Glutamatergic neuron (in vitro differentiated cells): ENCODE data around the gene PTPRN2. TPM values are rescaled to one million over a fixed set of nuclear protein-coding genes. Genes with fewer than 3 reads are reported as not detected.

ENCODE experiments used
- DNase-seq: peaks from one replicate; pipeline ENCODE4 v3.0.0; 2022
- H3K27ac Mint-ChIP-seq: one replicate; pipeline ENCODE4 v1.8.0; 2020; ENCODE audit warnings: mild to moderate bottlenecking, mixed read lengths, inconsistent platforms; ENCODE audit not compliant: unreplicated experiment
- H3K27me3 Mint-ChIP-seq: one replicate; pipeline ENCODE4 v1.8.0; 2020; ENCODE audit warnings: mild to moderate bottlenecking, moderate library complexity, mixed read lengths, inconsistent platforms; ENCODE audit not compliant: unreplicated experiment
- H3K36me3 Mint-ChIP-seq: one replicate; pipeline ENCODE4 v1.8.0; 2020; ENCODE audit warnings: mild to moderate bottlenecking, mixed read lengths, inconsistent platforms; ENCODE audit not compliant: unreplicated experiment
- H3K4me1 Mint-ChIP-seq: one replicate; pipeline ENCODE4 v1.8.0; 2020; ENCODE audit warnings: mild to moderate bottlenecking, low read depth, mixed read lengths, inconsistent platforms; ENCODE audit not compliant: unreplicated experiment
- H3K4me3 Mint-ChIP-seq: one replicate; pipeline ENCODE4 v1.8.0; 2020; ENCODE audit warnings: mild to moderate bottlenecking, mixed read lengths, inconsistent platforms; ENCODE audit not compliant: unreplicated experiment
- H3K9me3 Mint-ChIP-seq: one replicate; pipeline ENCODE4 v1.8.0; 2020; ENCODE audit warnings: mild to moderate bottlenecking, moderate library complexity, mixed read lengths, inconsistent platforms; ENCODE audit not compliant: unreplicated experiment
- CTCF ChIP-seq: fragments of 200-600 bp; sonication (generic); IDR thresholded peaks from one replicate; pipeline ENCODE4 v1.5.0; 2021; ENCODE audit not compliant: partially characterized antibody, unreplicated experiment
- total RNA-seq: library from RNA; stranded (reverse); fragmentation: NEBNext Ultra II Directional; extraction: Animal tissue kit (Norgen Biotek cat#: 25700); gene quantifications from one replicate; pipeline ENCODE4 v1.2.1, GENCODE V29; 2021; ENCODE audit not compliant: unreplicated experiment

The PTPRN2 gene
- total RNA-seq, 1 donor from 2014 or later, result 49.0 TPM

- no peak for TF ChIP-seq CTCF
- H3K4me3 Mint-ChIP-seq, result no peak overlapping the region
- no peak for DNase-seq
- no peaks in the 10 kb centered on the region for H3K4me1 Mint-ChIP-seq
- peaks cover 8% of the 10 kb centered on the region for H3K27me3 Mint-ChIP-seq
- H3K36me3 Mint-ChIP-seq, result peaks cover 31% of the 10 kb centered on the region
- H3K9me3 Mint-ChIP-seq, result peaks cover 18% of the 10 kb centered on the region
- H3K27ac Mint-ChIP-seq, result no peak overlapping the region
These were observed 950.2 kb downstream of the PTPRN2 start for GRCh38 chr7:157637216-157637949.

GRCh38 chr7:157635669-157636068 is 952.0 kb downstream of the PTPRN2 start:
- peaks cover 7% of the 10 kb centered on the region for H3K27me3 Mint-ChIP-seq
- peaks cover 12% of the 10 kb centered on the region for H3K9me3 Mint-ChIP-seq
- no peak overlapping the region for H3K27ac Mint-ChIP-seq
- TF ChIP-seq CTCF, result no peak
- H3K4me1 Mint-ChIP-seq, result no peaks in the 10 kb centered on the region
- peaks cover 22% of the 10 kb centered on the region for H3K36me3 Mint-ChIP-seq
- no peak for DNase-seq
- H3K4me3 Mint-ChIP-seq, result no peak overlapping the region

- Mint-ChIP-seq H3K4me3 (no peak overlapping the region), H3K4me1 (no peaks in the 10 kb centered on the region), H3K27ac (no peak overlapping the region), H3K36me3 (peaks cover 17% of the 10 kb centered on the region), H3K27me3 (peaks cover 7% of the 10 kb centered on the region), H3K9me3 (peaks cover 9% of the 10 kb centered on the region)
- TF ChIP-seq CTCF, result no peak
- no peak for DNase-seq
These were observed 952.5 kb downstream of the PTPRN2 start for GRCh38 chr7:157635148-157635500.

GRCh38 chr7:157634401-157635147 is 953.0 kb downstream of the PTPRN2 start:
- TF ChIP-seq CTCF, result no peak
- H3K4me1 Mint-ChIP-seq, result no peaks in the 10 kb centered on the region
- H3K36me3 Mint-ChIP-seq, result peaks cover 14% of the 10 kb centered on the region
- DNase-seq, result no peak
- peaks cover 7% of the 10 kb centered on the region for H3K9me3 Mint-ChIP-seq
- no peak overlapping the region for H3K27ac Mint-ChIP-seq
- no peak overlapping the region for H3K4me3 Mint-ChIP-seq
- H3K27me3 Mint-ChIP-seq, result peaks cover 7% of the 10 kb centered on the region
